GM18505 (cell line): ENCODE measurements around the gene MFAP2.
A peak's percentile ranks its signal among the peaks of the same experiment; 100 is the strongest.

ENCODE experiments used
- ATAC-seq: cut with Tn5 transposase; IDR thresholded peaks from one replicate; pipeline ENCODE4 v1.9.1; 2021; ENCODE audit not compliant: unreplicated experiment
- POLR2A ChIP-seq: IDR thresholded peaks from 4 replicates; pipeline ENCODE4 v1.6.1; 2011; ENCODE audit warnings: borderline replicate concordance; ENCODE audit not compliant: insufficient read depth, insufficient read length; ENCODE audit errors: extremely low read depth

The MFAP2 gene

GRCh38 chr1:17014671-17015567 is 34.5 kb upstream of the MFAP2 start:
- no peak for TF ChIP-seq POLR2A
- no peak for ATAC-seq

GRCh38 chr1:17013491-17014320 is 33.3 kb upstream of the MFAP2 start:
- TF ChIP-seq POLR2A: no peak
- no peak for ATAC-seq

DNA sequence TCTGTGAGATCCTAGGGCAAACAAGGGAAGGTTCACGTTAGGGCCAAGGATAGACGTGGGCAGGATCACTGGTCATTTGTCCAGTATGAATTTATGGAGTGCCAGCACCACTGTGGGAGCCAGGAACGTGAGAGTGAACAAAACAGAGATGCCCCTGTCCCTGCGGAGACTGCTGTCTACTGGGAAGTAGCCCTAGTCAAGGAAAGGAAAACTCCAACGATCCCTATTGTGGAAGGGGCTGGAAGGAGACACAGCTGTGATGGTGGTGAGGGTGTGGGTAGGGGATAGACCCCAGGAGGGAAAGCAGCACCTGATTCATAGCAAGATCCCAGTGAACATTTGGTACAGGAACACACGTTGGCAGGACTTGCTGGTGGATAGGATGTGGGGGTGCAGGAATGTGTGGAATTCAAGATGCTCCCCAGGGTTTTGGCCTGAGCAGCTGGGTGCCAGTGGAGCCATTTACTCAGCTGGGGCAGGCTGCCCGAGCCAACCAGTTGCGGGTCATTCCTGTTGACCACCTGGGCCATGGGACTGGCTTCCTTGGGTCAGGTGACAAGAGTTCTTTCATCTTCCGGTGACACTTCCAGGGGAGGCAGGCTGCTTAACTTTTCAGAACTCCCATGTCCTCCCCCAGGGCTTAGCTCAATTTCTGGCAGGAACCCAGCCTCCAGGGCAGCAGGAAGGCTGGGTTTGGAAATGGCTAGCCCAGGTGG is 32.5 kb upstream of the MFAP2 start:
- no peak for TF ChIP-seq POLR2A
- ATAC-seq: no peak

DNA sequence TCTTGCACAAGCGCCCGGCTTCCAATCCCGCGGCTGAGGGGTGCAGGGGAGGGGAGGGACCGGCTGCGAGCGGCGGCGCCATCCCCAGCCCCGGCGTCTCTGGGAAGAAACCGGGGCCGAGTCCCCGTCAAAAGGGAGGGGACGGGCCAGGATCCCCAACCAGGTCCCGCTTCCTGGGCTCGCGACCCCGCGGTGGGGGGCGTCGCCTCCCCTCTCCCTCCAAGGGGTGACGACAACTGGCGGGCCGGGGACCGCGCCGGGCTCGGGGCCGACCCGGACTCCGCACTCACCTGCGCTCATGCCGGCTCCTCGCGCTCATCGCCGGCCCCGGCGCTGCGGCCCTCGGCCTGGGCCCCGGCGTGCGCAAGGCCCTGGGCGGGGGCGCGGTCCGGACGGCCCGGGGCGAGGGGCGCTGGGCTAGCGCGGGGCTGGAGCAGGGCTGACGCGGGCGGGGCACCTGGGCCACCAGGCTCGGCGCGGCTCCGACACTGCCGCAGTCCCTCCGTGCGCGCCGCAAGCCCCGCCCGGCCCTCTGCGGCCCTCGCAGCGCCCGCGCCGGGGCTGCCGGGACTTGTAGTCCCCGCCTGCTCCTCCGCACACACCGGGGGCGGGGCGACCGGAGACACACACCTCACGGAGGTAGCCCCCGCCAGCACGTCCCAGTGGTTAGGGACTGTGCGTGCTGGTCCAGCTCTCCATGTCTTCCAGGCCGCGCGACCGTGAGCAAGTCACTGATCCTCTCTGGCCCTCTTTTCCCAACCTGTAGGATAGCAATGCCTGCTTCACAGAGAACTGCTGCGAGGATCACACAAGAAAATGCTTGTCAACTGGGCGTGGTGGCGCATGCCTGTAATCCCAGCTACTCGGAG is 31.3 kb upstream of the MFAP2 start, which contains the start of gene ATP13A2:
TSS of gene ATP13A2 (minus strand) at position 490 of the 869 bp plus-strand sequence. CDS start at position 300, 190 bp downstream.
- no peak for TF ChIP-seq POLR2A
- ATAC-seq: peak; percentile 86

DNA sequence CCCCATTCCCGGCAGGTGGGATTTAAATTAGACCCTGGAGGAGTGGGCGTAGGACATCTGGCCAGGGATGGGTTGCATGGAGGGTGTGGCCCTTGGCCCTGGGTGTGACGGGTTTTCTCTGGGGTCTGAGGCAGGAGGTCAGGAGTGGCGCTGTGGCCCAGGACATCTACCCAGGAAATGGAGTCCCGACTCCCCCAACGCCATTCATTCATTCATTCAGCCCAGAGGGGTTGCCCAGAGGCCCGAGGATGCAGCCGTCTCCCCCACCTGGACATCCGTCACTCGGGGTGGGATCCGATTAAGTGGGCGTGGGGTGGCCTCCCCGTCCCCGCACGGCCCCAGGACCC is 30.6 kb upstream of the MFAP2 start:
- no peak for ATAC-seq
- TF ChIP-seq POLR2A: no peak

GRCh38 chr1:17009706-17010105 is 29.3 kb upstream of the MFAP2 start:
- no peak for TF ChIP-seq POLR2A
- no peak for ATAC-seq

GRCh38 chr1:17008208-17008855 is 27.9 kb upstream of the MFAP2 start:
- TF ChIP-seq POLR2A: no peak
- ATAC-seq: no peak

DNA sequence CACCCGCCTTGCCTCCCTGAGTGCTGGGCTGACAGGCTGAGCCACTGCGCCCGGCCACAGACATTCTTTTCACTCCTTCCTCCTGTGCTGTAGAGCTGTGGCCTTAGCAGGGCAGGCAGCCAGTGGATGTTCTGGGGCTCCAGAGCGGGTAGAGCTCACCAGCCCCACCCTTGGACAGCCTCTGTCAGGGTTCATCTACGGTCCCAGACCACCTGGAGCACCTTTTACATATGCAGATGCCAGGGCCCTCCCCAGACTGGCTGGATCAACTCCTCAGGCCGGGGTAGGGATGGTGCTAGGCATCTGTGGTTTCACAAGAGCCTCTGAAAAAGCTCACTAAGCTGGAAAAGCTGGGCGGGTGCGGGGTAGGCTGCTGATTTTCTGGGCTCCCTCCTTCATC is 26.7 kb upstream of the MFAP2 start:
- TF ChIP-seq POLR2A: no peak
- ATAC-seq: no peak

DNA sequence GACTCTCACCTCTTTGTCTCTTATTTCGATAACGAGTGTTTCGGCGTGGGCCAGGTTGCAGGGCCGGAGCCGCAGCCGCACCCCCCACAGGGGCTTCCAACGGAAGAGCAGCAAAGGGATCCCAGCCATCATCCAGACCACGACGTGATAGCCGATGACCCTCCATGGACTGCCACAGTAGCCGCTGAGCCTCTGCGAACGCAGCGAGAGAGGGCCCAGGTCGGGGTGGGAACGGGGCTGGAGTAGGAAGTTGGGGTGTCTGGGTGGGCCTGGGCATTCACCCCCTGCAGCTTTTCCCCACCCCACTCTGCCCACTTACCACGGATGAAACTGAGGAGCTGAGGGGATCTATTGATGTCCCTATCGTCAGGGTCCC is 24.9 kb upstream of the MFAP2 start:
- ATAC-seq: no peak
- TF ChIP-seq POLR2A: no peak

DNA sequence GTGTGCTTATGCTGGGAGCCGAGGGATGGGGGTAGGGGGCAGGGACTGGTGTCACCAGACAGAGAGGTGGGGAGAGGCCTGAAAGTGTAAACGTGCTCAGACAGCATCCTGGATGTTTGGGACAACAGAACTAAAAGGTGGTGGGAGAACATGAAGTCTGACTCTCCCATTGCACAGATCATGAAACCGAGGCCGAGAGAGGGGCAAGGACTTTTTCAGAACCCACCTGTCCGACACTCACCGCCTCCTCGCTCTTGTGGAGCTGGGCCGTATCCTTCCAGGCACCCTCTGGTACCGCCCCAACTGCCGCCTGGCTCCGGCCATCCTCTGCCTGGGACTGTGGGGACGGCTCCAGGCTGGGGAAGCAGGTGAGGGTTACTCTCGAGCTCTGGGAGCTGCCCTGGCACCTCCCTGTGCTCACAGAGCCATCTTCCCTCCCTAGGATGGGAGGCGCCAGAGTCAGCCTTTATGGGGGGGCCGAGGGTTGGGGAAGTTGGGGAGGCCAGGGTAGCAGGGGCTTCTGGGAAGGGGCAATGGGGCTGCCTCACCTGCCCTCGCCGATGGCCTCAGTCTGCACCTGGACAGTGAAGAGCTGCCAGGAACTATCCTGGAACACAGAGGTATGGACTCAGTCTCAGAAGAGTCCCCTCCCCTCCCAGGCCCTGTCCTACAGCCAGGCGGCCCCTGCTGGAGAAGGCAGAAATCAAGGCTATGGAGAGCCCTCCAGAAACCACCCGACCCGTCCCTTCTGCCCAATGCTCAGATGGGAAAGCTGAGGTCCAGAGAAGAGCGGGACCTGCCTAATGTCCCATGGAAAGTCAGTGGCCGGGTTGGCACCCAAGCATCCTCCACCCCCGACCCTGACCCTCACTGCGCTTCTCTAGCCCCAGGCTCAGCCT is 24.3 kb upstream of the MFAP2 start:
- TF ChIP-seq POLR2A: no peak
- ATAC-seq: no peak

DNA sequence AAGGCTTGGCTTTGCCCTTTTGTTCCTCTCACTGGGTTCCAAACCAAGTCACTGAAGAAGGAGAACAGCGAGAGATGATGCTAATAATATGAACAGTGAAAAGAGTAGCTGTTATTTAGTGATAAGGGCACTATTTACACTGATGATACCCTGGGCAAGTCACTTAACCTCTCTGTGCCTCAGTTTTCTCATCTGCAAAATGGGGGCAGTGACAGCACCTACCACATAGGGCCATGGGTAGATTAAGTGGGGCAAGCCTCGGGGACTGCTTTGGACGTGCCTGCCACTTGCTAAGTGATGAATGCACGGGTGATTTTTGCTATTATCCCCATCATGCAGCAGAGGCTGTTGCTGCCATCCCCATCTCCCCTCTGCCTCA is 22.1 kb upstream of the MFAP2 start:
- ATAC-seq: no peak
- no peak for TF ChIP-seq POLR2A
